Parathyroid adenoma (tissue), 2 donors: ENCODE measurements around the gene SBF2.

Experiments used
- H2AFZ ChIP-seq: fragments of 300-600 bp; sonication (generic); one replicate; pipeline ENCODE4 v1.7.0; 2017; ENCODE audit warnings: antibody characterized with exemption, mild to moderate bottlenecking
- H3K27ac ChIP-seq: fragments of 300-600 bp; sonication (generic); one replicate; pipeline ENCODE4 v1.7.0; 2017
- H3K27me3 ChIP-seq: fragments of 300-600 bp; sonication (generic); one replicate; pipeline ENCODE4 v1.7.0; 2017; ENCODE audit warnings: low read length; ENCODE audit not compliant: control insufficient read depth, insufficient read depth
- H3K36me3 ChIP-seq: fragments of 300-600 bp; sonication (generic); one replicate; pipeline ENCODE4 v1.7.0; 2017; ENCODE audit warnings: low read length; ENCODE audit not compliant: control insufficient read depth, insufficient read depth
- H3K4me1 ChIP-seq: fragments of 300-600 bp; sonication (generic); one replicate; pipeline ENCODE4 v1.7.0; 2017; ENCODE audit warnings: control low read depth
- H3K4me2 ChIP-seq: fragments of 300-600 bp; sonication (generic); one replicate; pipeline ENCODE4 v1.7.0; 2017; ENCODE audit warnings: low read length
- H3K4me3 ChIP-seq: fragments of 300-600 bp; sonication (generic); one replicate; pipeline ENCODE4 v1.7.0; 2017; ENCODE audit warnings: low read depth, low read length
- H3K79me2 ChIP-seq: fragments of 300-600 bp; sonication (generic); one replicate; pipeline ENCODE4 v1.7.0; 2017; ENCODE audit warnings: control low read depth
- H3K9ac ChIP-seq: fragments of 300-600 bp; sonication (generic); one replicate; pipeline ENCODE4 v1.7.0; 2017; ENCODE audit warnings: mild to moderate bottlenecking
- H3K9me3 ChIP-seq: fragments of 300-600 bp; sonication (generic); one replicate; pipeline ENCODE4 v1.7.0; 2017; ENCODE audit warnings: low read length; ENCODE audit not compliant: control insufficient read depth
- CTCF ChIP-seq: fragments of 300-600 bp; sonication (generic); IDR thresholded peaks from one replicate; pipeline ENCODE4 v1.7.0; 2017; ENCODE audit warnings: antibody characterized with exemption, mild to moderate bottlenecking
- donor health status: primary hyperparathyroidism.

The SBF2 gene

GRCh38 chr11:9774591-9775397 lies 519.2 kb downstream of the SBF2 start:
- H3K9me3 ChIP-seq = no peaks in the 10 kb centered on the region
- H3K4me3 ChIP-seq = no peak overlapping the region
- H3K9ac ChIP-seq = no peak overlapping the region
- no peak for TF ChIP-seq CTCF
- no peaks in the 10 kb centered on the region for H3K36me3 ChIP-seq
- peaks cover 2% of the 10 kb centered on the region for H3K4me1 ChIP-seq
- H3K79me2 ChIP-seq = no peaks in the 10 kb centered on the region
- H3K27me3 ChIP-seq = no peaks in the 10 kb centered on the region
- H3K27ac ChIP-seq = no peak overlapping the region
- H2AFZ ChIP-seq = no peak overlapping the region
- no peak overlapping the region for H3K4me2 ChIP-seq

- Histone ChIP-seq H3K4me2 (no peak overlapping the region), H3K27me3 (no peaks in the 10 kb centered on the region), H3K4me3 (no peak overlapping the region), H3K4me1 (peaks cover 2% of the 10 kb centered on the region), H3K9ac (no peak overlapping the region), H3K36me3 (no peaks in the 10 kb centered on the region), H3K27ac (no peak overlapping the region), H3K9me3 (no peaks in the 10 kb centered on the region), H3K79me2 (no peaks in the 10 kb centered on the region), H2AFZ (no peak overlapping the region)
- TF ChIP-seq CTCF = no peak
Measured at GRCh38 chr11:9774109-9774508, 519.9 kb downstream of the SBF2 start.

GRCh38 chr11:9773524-9773923 lies 520.5 kb downstream of the SBF2 start:
- Histone ChIP-seq H2AFZ (no peak overlapping the region), H3K4me2 (no peak overlapping the region), H3K4me3 (no peak overlapping the region), H3K79me2 (no peaks in the 10 kb centered on the region), H3K27ac (no peak overlapping the region), H3K27me3 (no peaks in the 10 kb centered on the region), H3K36me3 (no peaks in the 10 kb centered on the region), H3K9me3 (no peaks in the 10 kb centered on the region), H3K4me1 (peaks cover 2% of the 10 kb centered on the region), H3K9ac (no peak overlapping the region)
- TF ChIP-seq CTCF = no peak

- no peak overlapping the region for H3K4me3 ChIP-seq
- no peaks in the 10 kb centered on the region for H3K36me3 ChIP-seq
- H3K9me3 ChIP-seq = no peaks in the 10 kb centered on the region
- H2AFZ ChIP-seq = no peak overlapping the region
- no peak overlapping the region for H3K4me2 ChIP-seq
- no peak for TF ChIP-seq CTCF
- peaks cover 2% of the 10 kb centered on the region for H3K4me1 ChIP-seq
- H3K27ac ChIP-seq = no peak overlapping the region
- H3K79me2 ChIP-seq = no peaks in the 10 kb centered on the region
- H3K9ac ChIP-seq = no peak overlapping the region
- H3K27me3 ChIP-seq = no peaks in the 10 kb centered on the region
Measured at GRCh38 chr11:9772218-9772617, 521.8 kb downstream of the SBF2 start.

- no peaks in the 10 kb centered on the region for H3K79me2 ChIP-seq
- H3K4me3 ChIP-seq = no peak overlapping the region
- no peak overlapping the region for H3K9ac ChIP-seq
- H2AFZ ChIP-seq = no peak overlapping the region
- H3K27me3 ChIP-seq = no peaks in the 10 kb centered on the region
- no peaks in the 10 kb centered on the region for H3K9me3 ChIP-seq
- no peak overlapping the region for H3K4me2 ChIP-seq
- peaks cover 2% of the 10 kb centered on the region for H3K4me1 ChIP-seq
- no peak overlapping the region for H3K27ac ChIP-seq
- H3K36me3 ChIP-seq = no peaks in the 10 kb centered on the region
- TF ChIP-seq CTCF = no peak
Measured at GRCh38 chr11:9771071-9771511, 522.9 kb downstream of the SBF2 start.
